ENCODE measurements around the gene RTL9.
"Not testable (repeated sequence)": the region's sequence is repeated elsewhere in the genome, so short reads cannot be mapped to it uniquely, and the experiment has no call there.

The RTL9 gene

GRCh38 chrX:110358548-110358947 lies at the start of gene RTL9:
Gene RTL9 (plus strand): TSS chrX:110358848. CDS start chrX:110450618, 91,770 bp downstream.
- no peak for DNase-seq

- DNase-seq, result no peak
These were observed 48.5 kb upstream of the RTL9 start for GRCh38 chrX:110310000-110310790.

GRCh38 chrX:110310896-110311295 lies 47.8 kb upstream of the RTL9 start:
- DNase-seq, result no peak

- no peak for DNase-seq
These were observed 47.0 kb upstream of the RTL9 start for GRCh38 chrX:110311437-110312230.

GRCh38 chrX:110315551-110315950 lies 43.1 kb upstream of the RTL9 start:
- DNase-seq, result no peak

GRCh38 chrX:110316351-110317060 lies 42.1 kb upstream of the RTL9 start:
- no peak for DNase-seq

- DNase-seq, result peak; percentile 20
These were observed 41.4 kb upstream of the RTL9 start for GRCh38 chrX:110317061-110317819.

- peak; percentile 72 for DNase-seq
These were observed 40.6 kb upstream of the RTL9 start, which contains the start of gene AMMECR1 for GRCh38 chrX:110317820-110318663. Gene AMMECR1 (minus strand): TSS chrX:110318085. CDS start chrX:110318071, 14 bp downstream.

GRCh38 chrX:110318664-110318968 lies 40.0 kb upstream of the RTL9 start:
- no peak for DNase-seq

GRCh38 chrX:110320381-110320987 lies 38.2 kb upstream of the RTL9 start:
- DNase-seq, result no peak

GRCh38 chrX:110321081-110321480 lies 37.6 kb upstream of the RTL9 start:
- DNase-seq, result no peak

GRCh38 chrX:110321670-110322069 lies 37.0 kb upstream of the RTL9 start:
- DNase-seq, result no peak

GRCh38 chrX:110322603-110323002 lies 36.0 kb upstream of the RTL9 start:
- DNase-seq, result no peak

GRCh38 chrX:110326712-110327111 lies 31.9 kb upstream of the RTL9 start:
- DNase-seq, result no peak

- DNase-seq, result no peak
These were observed 31.3 kb upstream of the RTL9 start for GRCh38 chrX:110327336-110327735.

- not testable (repeated sequence) for DNase-seq
These were observed 30.0 kb upstream of the RTL9 start for GRCh38 chrX:110328613-110329012.

- DNase-seq, result no peak
These were observed 27.1 kb upstream of the RTL9 start for GRCh38 chrX:110331444-110332030.

GRCh38 chrX:110333458-110333857 lies 25.2 kb upstream of the RTL9 start:
- not testable (repeated sequence) for DNase-seq

- no peak for DNase-seq
These were observed 19.7 kb upstream of the RTL9 start for GRCh38 chrX:110338935-110339334.

- no peak for DNase-seq
These were observed 17.2 kb upstream of the RTL9 start for GRCh38 chrX:110341189-110342035.
